Dermis blood vessel endothelial cell (primary cell): ENCODE data around the gene PLEKHA6. TPM values are rescaled to one million over a fixed set of nuclear protein-coding genes. Genes with fewer than 3 reads are reported as not detected.
A peak's percentile ranks its signal among the peaks of the same experiment; 100 is the strongest.
"Not testable (repeated sequence)": the region's sequence is repeated elsewhere in the genome, so short reads cannot be mapped to it uniquely, and the experiment has no call there.

ENCODE experiments used
- DNase-seq: peaks from one replicate; pipeline ENCODE4 v3.0.0; 2010
- total RNA-seq: library from RNA; depleted of rRNA; stranded (reverse); fragments of >200 nt; gene quantifications from 2 replicates; pipeline ENCODE4 v1.2.3, GENCODE V29; 2014

PLEKHA6 gene
- total RNA-seq, 1 donor from 2014 or later, result 0.51 TPM

DNA sequence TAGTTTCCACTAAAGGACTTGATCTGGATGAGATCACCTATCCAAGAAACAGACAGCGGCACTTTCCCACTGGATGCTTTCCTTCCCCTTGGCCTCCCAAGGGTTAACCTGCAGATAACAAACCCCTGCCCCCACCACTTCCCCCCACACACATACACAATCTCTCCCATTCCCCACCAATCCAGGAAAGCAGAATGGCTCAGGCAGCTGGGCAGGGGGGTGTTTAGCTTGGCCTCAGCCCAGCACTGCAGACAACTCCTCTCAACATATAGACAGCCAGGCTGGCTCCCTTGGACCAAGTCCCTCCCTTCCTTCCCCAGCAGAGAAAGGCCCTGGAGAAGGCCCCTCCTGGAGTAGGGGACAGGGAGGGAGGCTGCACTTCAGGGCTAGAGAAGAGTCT, 24.6 kb downstream of the PLEKHA6 start:
- DNase-seq, result peak; percentile 36

DNA sequence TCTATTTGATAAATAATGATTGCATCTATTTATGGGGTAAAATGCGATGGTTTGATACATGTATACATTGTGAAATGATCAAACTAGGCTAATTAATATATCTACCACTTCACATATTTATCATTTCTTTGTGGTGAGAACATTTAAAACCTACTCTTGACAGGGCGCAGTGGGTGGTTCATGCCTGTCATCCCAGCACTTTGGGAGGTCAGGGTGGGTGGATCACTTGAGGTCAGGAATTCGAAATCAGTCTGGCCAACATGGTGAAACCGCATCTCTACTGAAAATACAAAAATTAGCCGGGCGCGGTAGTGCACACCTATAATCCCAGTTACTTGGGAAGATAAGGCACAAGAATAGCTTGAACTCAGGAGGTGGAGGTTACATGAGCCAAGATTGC, 25.3 kb downstream of the PLEKHA6 start:
- DNase-seq, result no peak

GRCh38 chr1:204333427-204333826, 26.3 kb downstream of the PLEKHA6 start:
- DNase-seq, result no peak

GRCh38 chr1:204331847-204332487, 27.8 kb downstream of the PLEKHA6 start:
- DNase-seq, result no peak

DNA sequence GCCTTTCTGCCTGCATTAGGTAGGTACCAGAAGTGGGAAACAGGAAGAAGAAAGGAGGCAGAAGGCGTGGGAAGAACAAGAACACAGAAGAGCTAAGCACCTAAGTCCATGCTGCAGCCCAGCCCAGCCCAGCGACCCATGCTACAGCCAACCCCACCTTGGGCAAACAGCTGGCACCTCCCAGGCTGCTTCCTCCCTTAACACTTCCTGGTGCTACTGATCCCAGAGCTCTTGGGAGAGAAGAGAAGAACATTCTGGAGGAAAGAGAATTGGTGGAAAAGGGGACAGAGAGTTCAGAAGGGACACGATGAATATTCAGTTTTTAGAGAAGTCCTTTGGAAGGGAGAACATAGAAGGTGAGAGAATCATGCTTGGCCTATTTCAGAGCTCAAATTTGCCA, 28.5 kb downstream of the PLEKHA6 start:
- DNase-seq, result no peak

DNA sequence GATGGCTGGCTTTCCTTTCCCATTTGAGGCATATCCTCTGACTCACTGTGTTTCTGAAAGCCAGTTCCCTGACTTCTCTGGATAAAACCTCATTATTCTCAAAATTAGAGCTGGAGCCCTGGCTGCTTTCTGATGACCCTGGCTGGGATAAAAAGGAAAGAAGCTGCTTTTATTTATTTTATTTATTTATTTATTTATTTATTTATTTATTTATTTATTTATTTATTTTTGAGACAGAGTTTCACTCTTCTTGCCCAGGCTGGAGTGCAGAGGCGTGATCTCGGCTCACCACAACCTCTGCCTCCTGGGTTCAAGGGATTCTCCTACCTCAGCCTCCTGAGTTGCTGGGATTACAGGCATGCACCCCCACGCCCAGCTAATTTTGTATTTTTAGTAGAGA, 31.9 kb downstream of the PLEKHA6 start:
- not testable (repeated sequence) for DNase-seq

DNA sequence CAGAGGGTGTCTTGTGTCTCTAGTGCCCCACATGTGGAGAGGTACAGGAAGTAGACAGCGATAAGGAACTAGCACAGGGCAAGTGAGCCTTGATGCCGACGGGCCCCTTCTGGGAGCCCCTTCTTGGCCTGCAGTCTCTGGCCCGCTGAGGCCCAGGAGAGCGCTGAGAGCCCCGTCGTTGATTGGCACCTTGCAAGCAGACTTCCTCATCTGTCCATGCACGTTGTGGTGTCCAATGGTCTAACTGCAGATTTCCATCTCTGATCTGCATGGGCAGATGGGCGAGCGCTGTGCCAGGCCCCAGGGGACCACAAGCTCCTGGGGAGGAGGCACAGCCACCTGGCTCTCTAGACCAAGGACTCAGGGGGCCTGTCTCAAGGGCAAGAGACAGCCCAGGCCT, 32.4 kb downstream of the PLEKHA6 start:
- no peak for DNase-seq

DNA sequence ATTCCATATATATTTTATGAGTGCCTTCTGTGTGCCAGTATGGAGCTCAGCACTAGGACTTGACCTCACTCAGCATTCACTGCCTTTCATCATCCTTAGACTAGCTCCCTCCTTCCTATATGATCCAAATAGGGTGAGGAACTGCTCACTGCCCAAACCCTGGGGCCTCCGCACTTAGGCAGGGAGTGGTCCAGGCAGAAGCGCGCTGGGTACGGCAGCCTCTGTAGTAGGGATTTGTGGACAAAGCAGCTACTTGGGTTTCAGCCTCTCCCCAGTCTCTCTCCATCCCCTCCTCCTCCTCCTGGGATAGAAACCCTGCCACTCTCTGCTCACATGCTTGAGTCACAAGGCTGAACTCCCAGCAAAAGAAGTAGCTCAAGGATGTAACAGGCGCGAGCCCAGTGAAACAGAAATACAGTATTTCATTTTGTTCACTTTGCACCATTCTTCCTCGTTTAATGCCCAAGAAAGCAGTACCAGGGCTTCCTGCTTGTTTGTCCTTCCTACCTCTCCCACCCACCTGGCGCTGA, 32.9 kb downstream of the PLEKHA6 start:
- DNase-seq, result no peak

DNA sequence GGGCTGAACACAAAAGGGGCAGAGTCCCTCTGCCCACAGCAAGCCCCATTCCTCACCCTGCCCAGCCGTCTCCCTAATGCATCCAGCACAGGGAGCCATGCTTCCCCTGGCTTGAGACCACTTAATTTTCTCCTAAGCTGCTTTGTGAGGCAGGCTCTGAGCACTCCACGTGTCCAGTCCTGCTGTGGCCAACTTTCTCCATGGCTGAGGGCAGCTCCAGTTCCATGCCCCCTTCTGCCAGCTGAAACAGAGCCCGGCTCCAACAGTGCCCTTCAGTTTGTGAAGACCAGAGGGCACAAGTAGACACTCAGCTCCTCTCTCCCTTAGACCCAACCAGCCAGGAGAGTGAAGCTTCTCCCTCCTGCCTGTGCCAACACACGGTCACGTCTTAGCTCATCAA, 33.8 kb downstream of the PLEKHA6 start:
- no peak for DNase-seq

DNA sequence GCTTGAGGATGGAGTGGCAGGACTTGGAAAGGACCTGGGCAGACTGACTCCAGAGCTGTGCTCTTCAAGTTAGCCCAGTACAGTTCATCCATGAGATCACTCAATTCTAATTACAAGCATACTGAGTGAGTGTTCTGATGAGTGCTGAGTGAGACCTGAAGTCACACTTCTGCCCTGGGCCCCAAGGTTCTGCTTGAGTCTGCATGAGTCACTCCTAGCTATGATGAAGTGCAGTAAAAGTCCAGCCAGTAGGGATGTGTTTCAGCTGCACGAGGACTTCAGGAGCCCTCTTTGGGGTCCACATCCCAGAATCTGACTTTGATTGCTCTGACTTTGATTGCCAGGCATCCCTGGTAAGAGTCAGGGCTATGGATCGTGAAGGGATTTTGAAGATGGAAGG, 35.8 kb downstream of the PLEKHA6 start:
- DNase-seq, result peak; percentile 18

- DNase-seq, result no peak
Observed at GRCh38 chr1:204322339-204322868, 37.3 kb downstream of the PLEKHA6 start.

DNA sequence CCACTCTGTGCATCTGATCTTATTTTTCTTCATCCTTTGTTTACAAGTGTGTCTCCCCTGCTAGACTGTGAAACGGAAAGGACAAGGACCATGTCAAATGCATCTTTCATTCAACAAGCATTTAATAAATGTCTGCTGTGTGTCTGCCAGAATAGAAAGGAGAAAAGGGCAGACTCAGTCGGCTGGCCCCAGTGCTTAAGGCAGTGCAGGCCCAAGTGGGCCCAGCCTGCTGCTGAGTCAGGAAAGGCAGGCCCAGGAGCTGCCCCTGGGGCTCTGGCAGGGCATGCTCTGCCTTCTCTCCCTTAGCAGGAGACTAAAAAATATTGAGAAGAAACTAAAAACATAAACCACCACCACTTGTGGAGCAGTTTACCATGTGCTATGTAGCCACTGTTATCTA, 38.1 kb downstream of the PLEKHA6 start:
- no peak for DNase-seq

- no peak for DNase-seq
Observed at GRCh38 chr1:204321051-204321450, 38.7 kb downstream of the PLEKHA6 start.

DNA sequence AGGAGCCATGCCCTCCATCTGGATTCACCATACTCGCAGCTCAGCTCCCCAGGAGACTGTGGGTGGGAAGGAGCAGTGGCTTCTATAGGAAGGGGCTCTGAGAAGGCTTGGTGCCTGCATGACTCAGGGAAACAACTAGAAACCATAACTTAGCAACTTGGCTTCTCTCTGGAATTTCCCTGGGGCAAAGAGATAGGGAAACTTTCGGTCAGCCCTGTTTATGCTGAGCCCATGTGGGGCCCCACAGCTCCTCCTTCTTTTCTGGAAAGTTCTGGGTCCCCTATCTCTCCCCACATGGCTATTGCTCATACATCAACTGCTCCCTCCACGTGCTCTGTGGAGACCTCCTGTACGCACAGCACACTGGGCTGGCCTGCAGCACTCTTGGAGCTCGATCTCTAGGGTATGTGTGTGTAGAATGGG, 39.3 kb downstream of the PLEKHA6 start:
- DNase-seq, result no peak

DNA sequence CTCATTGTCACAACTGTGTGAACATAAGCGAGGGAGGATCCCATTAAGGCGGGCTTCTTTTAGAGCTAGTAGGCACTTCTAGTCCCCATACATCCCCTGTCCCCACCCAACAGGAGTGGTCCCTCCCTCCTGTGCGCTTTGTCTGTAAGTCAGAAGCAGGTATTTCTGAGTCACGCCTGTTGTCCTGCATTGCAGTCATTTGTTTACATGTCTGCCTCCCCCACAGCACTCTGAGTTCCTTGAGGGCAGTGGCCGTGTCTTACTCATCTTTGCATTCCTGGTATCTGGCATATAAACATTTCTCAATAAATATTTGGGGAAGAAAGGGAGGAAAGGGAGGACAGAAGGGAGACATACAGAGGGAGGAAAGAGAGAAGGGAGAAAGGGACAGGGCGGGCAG, 40.3 kb downstream of the PLEKHA6 start:
- peak; percentile 23 for DNase-seq

GRCh38 chr1:204319027-204319426, 40.7 kb downstream of the PLEKHA6 start:
- no peak for DNase-seq

- no peak for DNase-seq
Observed at GRCh38 chr1:204318324-204318723, 41.4 kb downstream of the PLEKHA6 start.

DNA sequence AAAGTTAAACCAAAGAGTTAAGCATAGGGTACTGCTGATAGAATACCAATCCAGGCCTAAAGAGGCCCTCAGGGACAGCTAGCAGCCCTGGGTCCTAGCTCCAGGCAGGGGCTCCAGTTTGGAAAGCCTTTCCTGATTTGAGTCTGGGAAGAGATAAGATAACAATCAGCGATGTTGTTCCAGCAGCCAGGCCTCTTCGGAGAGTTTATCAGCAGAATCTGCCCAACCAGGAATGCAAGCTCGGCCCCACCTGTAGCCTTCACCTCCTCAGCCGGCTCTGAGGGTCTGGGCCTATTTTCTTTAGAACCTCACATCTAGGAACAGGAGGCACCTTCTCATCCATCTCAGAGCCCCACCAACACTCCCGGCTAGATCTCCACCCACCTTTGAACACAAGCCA, 42.6 kb downstream of the PLEKHA6 start:
- no peak for DNase-seq

GRCh38 chr1:204316164-204316563, 43.6 kb downstream of the PLEKHA6 start:
- DNase-seq, result no peak

DNA sequence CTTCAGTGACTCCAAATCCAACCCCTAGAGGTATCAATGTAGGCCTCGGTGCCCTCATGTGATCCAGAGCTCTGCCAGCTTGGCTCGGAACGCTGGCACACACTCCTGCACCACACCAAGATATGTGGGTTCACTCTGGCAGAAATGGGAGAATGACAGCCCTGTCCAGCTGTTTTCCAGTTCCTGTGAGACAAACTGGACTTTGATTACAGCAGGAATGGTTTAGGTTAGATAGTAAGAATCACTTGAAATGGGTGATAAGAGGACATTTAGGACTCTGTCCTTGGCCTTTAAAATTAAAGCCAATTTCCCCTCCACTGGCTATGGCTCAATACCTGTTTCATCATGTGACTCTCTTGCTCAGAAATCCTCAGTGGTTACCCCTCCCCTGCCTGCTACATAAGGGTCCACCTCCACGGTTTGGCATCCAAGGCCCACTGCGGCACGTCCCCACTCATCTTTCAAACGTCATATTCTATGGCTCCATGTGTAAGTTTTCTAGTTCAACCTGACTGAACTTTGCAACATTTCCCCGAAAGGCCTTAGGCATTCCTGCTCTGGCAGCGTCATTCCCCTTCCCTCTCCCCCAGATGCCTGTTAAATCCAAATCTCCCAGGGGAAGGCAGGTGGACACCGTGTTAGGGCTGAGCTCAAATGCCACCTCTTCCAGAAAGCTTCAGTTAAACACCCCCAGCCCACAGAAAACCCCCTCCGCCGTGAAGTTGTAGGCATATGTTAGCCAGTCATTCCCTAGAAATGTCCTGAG, 44.7 kb downstream of the PLEKHA6 start:
- DNase-seq, result no peak

DNA sequence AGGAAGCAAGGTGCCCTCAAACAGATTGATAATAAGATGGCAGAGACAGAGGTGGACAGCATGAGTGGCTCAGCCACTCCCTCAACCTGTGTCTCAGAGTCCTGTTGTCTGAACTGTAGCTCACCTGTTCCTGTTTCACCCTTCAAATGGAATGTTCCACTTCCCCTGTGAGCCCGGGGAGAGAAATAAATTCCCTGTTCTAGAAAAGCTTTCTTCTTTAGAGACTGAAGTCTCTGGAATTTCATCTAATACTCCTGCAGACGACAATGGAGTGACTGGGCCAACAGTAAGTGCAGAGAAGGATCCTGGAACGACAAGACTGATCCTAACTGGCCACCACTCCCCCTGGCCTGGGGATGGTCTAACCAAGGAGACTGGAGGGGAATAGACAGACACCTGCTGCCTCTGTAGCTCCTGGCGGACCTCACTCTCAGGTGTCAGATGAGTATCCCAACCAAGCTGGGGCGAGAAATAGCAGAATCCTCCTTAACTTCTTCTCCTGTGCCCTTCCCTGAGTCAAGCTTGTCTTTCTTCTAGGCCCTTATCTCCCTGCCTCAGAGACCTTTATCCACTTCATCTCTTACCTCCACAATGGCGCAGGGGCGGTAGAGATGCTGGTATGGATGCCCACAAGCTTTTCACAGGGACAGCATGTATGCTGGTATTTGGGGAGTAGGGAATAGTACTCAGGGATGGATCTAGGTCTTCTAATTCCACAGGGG, 45.4 kb downstream of the PLEKHA6 start:
- DNase-seq, result no peak

DNA sequence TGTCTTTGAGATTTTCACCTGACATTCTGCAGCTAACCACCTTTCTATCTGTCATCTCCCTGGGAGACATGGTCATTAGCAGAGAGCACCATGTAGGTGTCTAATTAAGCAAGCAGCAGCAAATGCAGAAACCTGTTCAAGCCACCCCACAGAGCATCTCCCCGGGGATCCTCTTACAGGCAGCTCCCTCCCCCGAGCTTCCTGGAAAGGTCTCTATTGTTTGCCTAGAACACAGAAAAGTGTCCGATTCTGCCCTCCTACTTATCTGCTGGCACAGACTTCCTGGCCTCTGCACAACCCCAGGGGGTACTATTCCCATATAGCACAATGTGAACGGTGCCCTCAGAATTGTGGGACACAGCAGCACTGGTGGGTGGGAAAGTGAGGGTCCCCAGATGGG, 46.1 kb downstream of the PLEKHA6 start:
- peak; percentile 53 for DNase-seq

DNA sequence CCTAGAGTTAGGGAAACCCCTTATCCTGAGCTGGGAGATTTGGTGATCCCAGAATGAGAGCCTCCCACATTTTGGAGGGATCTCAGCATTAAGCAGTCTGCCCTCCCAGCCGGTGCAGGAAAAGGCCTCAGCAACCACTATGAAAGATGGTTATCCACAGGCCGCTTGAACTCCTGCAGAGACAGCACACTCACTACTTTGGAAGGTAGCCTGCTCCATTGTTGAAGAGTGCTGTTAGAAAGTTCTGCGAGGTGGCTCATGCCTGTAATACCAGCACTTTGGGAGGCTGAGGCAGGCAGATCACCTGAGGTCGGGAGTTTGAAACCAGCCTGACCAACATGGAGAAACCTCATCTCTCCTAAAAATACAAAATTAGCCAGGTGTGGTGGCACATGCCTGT, 48.8 kb downstream of the PLEKHA6 start:
- not testable (repeated sequence) for DNase-seq
